Psoas muscle (tissue), 8 donors: ENCODE results near the gene TIMM17B. TPM values are rescaled to one million over a fixed set of nuclear protein-coding genes. Genes with fewer than 3 reads are reported as not detected.

Source experiments
- ATAC-seq, 4 donors: fragments of 200-7000 bp; cut with Tn5 transposase; one replicate each; pipeline ENCODE4 v1.9.1; 2020; ENCODE audit warnings: moderate library complexity in 3 of 4, mild to moderate bottlenecking in 2 of 4
- DNase-seq, 2 donors: peaks; one replicate each; pipeline ENCODE4 v3.0.0-alpha.2; 2020
- H3K27ac ChIP-seq: fragments of 200-600 bp; one replicate; pipeline ENCODE4 v1.8.0; 2022
- H3K27me3 ChIP-seq, 3 donors: fragments of 200-600 bp in 1 of 3; one replicate each; pipeline versions ENCODE4 v1.6.1 to v1.8.0; 2013 to 2022; ENCODE audit warnings: low read length in 2 of 3, mild to moderate bottlenecking in 2 of 3, moderate library complexity in 1 of 3; ENCODE audit not compliant: insufficient read depth in 3 of 3
- H3K36me3 ChIP-seq, 2 donors: fragments of 200-600 bp in 1 of 2; one replicate each; pipeline versions ENCODE4 v1.6.1 to v1.8.0; 2013 to 2022; ENCODE audit warnings: low read depth in 1 of 2, mild to moderate bottlenecking in 1 of 2, moderate library complexity in 1 of 2; ENCODE audit not compliant: insufficient read depth in 1 of 2
- H3K4me1 ChIP-seq: fragments of 200-600 bp; one replicate; pipeline ENCODE4 v1.8.0; 2022
- H3K4me3 ChIP-seq: fragments of 200-600 bp; one replicate; pipeline ENCODE4 v1.8.0; 2022; ENCODE audit warnings: mild to moderate bottlenecking
- H3K9me3 ChIP-seq: fragments of 200-600 bp; one replicate; pipeline ENCODE4 v1.8.0; 2022
- WGBS, 3 donors: extraction: QIAGEN DNeasy Blood & Tissue Kit; methylation state at CpG; one replicate each; pipeline versions ENCODE4 v1.1.6 to v1.1.7; 2013; 5-methylcytosine and 5-hydroxymethylcytosine counted together
- intact Hi-C, 2 donors: fragments of 100-400 bp; cut with DNase I; formaldehyde crosslinking; loops; one replicate each; pipeline versions ENCODE4 v1.11.0 to v1.14.2; 2022
- polyA plus RNA-seq, 3 donors: library from polyadenylated mRNA; stranded (reverse); fragments of 200-250 nt; gene quantifications; one replicate each; pipeline ENCODE4 v1.2.3, GENCODE V29; 2013
- total RNA-seq, 4 donors: library from RNA; stranded (reverse); fragmentation: NEBNext Ultra II Directional in 2 of 4; extraction: Animal tissue kit (Norgen Biotek cat#: 25700) in 2 of 4; gene quantifications; one replicate each; pipeline versions ENCODE4 v1.2.1 to v1.2.4, GENCODE V29; 2021 to 2023
- TF ChIP-seq, protein P1 (sequence below): fragments of 200-600 bp; IDR thresholded peaks from one replicate; pipeline ENCODE4 v1.8.0; 2022; ENCODE audit warnings: antibody characterized with exemption
- donor health status: healthy with polysubstance abuse.
- donor health status: DM: no; HTN: no; CAD: no; lungs with moderate emphysema.
- donor health status: Bipolar disorder and iron deficiency.
- donor health status: healthy.
- donor health status: DM: yes; HTN: yes; CAD: no.
- donor health status: DM: no; HTN: no; CAD: no.
- donor health status: DM: no; HTN: no; CAD: no.
- donor health status: DM: yes; HTN: yes; CAD: no.

Gene TIMM17B
- total and polyA plus RNA-seq, 7 donors, result 56.6 to 91.6 (median 72.3) TPM

DNA sequence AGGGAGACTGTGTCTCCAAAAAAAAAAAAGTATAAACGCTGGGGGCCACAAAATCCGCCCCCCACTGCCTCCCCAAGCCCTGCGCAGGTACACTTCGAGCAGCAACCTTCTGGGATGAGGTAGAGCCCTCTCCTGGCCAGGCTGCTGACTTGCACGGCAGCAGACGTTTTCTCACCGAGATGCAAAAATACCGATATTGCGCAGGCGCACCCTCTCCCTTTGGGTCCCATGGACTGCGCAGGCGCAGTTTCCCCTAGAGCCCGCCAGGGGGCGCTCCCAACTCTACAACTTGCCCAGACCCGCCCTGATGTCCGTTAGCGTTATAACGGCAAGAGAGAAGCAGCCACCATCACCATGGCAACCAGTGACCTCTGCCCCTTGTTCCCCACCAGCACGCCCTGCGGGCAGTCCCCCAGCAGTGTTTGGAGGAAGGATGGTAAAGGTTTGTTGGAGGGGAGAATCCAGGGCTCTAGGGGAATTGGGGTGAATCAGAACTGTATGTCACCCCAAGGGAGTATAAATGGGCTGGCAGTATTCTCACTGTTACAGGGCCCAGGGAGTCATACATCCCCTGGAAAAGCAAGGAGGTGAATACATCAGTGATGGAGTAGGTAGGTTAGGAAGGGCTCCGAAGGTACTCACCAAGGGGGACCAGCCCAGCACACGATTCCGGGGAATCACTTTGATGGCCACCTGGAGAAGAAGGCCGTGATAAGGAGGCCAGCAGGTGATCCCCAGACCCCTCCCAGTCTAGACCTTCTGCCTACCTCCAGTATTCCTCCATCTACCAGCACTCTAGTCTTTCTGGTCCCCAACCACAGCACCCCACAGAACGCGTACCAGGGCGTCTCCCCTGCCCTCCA is 19.8 kb upstream of the TIMM17B start:
- intact Hi-C loops, result loop anchor here in 1 of 2 donors (10.0 kb wide), 1 partner anchor 273 kb away; no protein-coding TSS in a partner anchor
- peak overlapping the region; percentile 33 for H3K4me3 ChIP-seq
- H3K27ac ChIP-seq, result peak overlapping the region; percentile 42
- peak; percentile 76 to 81 (median 78) for ATAC-seq
- H3K9me3 ChIP-seq, result no peaks in the 10 kb centered on the region
- peak; percentile 87 to 93 for DNase-seq
- H3K27me3 ChIP-seq, result no peaks in the 10 kb centered on the region
- TF ChIP-seq, protein P1, sequence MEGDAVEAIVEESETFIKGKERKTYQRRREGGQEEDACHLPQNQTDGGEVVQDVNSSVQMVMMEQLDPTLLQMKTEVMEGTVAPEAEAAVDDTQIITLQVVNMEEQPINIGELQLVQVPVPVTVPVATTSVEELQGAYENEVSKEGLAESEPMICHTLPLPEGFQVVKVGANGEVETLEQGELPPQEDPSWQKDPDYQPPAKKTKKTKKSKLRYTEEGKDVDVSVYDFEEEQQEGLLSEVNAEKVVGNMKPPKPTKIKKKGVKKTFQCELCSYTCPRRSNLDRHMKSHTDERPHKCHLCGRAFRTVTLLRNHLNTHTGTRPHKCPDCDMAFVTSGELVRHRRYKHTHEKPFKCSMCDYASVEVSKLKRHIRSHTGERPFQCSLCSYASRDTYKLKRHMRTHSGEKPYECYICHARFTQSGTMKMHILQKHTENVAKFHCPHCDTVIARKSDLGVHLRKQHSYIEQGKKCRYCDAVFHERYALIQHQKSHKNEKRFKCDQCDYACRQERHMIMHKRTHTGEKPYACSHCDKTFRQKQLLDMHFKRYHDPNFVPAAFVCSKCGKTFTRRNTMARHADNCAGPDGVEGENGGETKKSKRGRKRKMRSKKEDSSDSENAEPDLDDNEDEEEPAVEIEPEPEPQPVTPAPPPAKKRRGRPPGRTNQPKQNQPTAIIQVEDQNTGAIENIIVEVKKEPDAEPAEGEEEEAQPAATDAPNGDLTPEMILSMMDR, result peak; percentile 87
- no peaks in the 10 kb centered on the region for H3K4me1 ChIP-seq
- H3K36me3 ChIP-seq, result peaks cover 0 to 5% of the 10 kb centered on the region in 2 donors
- WGBS, 3 donors, result 10 to 38% (median 22%) methylated on average over 21 to 27 of the region's 27 CpGs

DNA sequence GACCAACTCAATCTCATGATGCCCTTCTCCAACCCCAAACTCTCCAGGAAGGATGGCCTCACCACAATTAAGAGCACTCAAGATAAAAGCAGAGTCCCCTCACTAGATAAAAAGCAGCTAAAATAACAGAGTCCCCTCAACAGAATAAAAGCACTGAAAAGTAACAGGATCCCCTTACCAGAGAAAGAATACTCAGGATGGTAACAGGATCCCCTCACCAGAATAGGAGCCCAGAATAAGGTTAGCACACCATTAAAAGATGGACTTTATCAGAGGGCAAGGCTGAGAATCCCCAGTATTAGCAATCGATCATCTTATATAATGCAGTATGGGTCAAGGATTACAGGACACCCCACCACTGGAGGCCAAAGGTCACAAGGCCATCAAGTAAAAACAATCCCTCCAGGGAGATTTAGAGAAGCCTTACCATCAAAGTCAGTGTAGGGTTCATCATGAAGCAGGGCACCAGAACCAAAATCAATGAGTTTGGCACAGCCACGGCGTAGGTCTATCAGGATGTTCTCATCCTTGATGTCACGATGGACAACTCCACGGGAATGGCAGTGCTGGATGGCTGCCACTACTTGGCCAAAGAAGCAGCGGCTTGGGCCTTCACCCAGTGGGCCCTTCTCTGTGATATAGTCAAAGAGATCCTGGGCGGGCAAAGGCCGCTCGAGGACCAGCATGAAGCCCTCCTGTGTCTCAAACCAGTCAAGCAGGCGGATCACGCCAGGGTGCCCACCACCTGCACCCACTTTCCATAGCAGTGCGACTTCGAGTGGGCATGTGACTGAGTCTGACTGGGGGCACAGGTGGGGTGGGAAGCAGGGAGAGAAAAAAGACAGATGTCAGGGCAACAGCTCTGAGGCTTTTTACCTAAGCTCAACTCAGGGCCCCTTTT is 17.3 kb upstream of the TIMM17B start:
- Histone ChIP-seq H3K9me3 (no peaks in the 10 kb centered on the region), H3K36me3 (no peaks in the 10 kb centered on the region), H3K4me1 (no peaks in the 10 kb centered on the region), H3K4me3 (no peak overlapping the region), H3K27ac (no peak overlapping the region), H3K27me3 (no peaks in the 10 kb centered on the region)
- TF ChIP-seq, protein P1, result no peak
- intact Hi-C loops, result loop anchor here in 1 of 2 donors (10.0 kb wide), 1 partner anchor 270 kb away; no protein-coding TSS in a partner anchor
- ATAC-seq (no peak), DNase-seq (no peak)
- WGBS, 3 donors, result 83 to 90% (median 89%) methylated on average over 13 of the region's 13 CpGs

DNA sequence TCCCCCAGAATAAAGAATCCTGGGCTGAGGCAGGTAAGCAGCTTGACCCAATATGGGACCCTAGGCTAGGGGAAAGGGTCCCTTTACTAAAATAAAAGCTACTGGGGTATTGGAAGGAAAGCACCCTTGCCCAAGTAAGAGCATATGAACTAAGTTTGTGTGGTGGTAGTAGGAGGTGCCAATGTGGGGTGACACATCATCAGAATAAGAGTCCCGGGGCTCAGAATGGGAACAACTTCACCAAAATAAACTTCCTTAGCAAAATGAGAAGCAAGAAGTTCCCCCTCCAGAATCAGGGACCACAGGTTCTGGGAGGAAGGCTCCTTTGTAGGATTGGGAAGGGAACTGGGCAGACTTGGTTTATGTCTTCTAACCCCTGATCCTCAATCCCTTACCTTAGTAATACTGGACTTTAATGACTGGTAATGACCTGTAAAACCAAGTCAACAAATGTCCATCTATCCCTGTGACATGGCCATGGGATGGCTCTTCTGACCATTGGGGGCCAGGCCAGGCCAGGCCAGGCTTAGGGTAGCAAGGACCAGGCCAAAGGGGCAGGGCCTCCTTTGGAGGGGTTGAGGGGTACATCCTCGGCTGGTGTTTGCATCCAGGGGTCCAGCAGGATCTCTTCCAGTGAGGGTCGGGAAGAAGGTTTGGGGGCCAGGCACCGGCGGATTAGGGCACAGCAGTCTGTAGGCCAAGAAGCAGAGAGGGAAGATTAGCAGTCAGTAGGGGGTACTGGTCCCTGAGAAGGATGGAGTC is 16.2 kb upstream of the TIMM17B start:
- no peak overlapping the region for H3K4me3 ChIP-seq
- DNase-seq, result no peak
- H3K27ac ChIP-seq, result no peak overlapping the region
- 83 to 85% (median 85%) methylated on average over 1 to 5 of the region's 5 CpGs for WGBS, 3 donors
- intact Hi-C loops, result loop anchor here in 1 of 2 donors (10.0 kb wide), 1 partner anchor 269 kb away; no protein-coding TSS in a partner anchor
- no peaks in the 10 kb centered on the region for H3K4me1 ChIP-seq
- TF ChIP-seq, protein P1, result no peak
- no peaks in the 10 kb centered on the region for H3K36me3 ChIP-seq
- H3K27me3 ChIP-seq, result no peaks in the 10 kb centered on the region
- H3K9me3 ChIP-seq, result no peaks in the 10 kb centered on the region
- ATAC-seq, result no peak

DNA sequence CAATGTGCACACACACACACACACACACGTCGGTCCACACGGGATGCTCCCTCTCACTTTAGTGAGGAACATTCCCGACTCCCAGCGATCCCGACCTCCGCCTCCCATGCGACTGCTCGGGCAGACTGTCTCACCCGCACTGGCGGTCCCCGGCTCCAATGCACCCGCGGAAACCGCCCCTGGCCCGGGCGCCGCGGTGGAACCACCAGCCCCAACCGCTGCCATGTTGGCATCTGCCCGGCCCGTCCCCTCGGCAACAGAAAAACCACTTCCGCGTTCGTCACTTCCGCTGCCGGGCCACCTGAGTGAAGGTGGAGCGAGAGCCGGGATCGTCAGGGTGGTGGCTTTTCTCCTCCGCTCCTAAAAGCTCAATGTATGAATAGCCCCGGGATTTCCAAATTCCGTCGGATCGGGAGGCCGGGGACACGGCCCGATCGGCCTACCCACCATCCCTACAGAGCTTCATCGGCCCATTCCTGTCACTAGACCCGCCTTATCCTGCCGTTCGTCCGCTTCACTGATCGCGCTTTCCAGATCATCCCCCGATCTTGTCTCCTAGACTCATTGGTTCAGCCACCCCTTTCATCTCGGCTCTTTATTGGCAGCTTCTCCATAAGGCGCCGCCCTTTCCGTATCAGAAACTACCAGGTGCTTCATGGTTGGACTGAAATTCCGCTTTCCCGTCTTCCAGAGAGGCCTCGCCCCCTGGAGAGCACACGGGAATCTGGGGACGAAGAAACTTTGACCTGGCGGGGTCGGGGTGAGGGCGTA is 14.0 kb upstream of the TIMM17B start, which contains the start of gene SLC35A2:
TSS of gene SLC35A2 (minus strand) at position 235 of the 771 bp plus-strand sequence. CDS start at position 225, 10 bp downstream.
- intact Hi-C loops, result loop anchor here in 1 of 2 donors (10.0 kb wide), 1 partner anchor 267 kb away; no protein-coding TSS in a partner anchor
- H3K4me3 ChIP-seq, result peak within 1 kb of the TSS; percentile 77
- ATAC-seq, result peak; percentile 87 to 95 (median 88)
- H3K4me1 ChIP-seq, result no peaks in the 10 kb centered on the region
- 1 to 25% (median 1%) methylated on average over 45 to 60 of the region's 60 CpGs for WGBS, 3 donors
- no peaks in the 10 kb centered on the region for H3K9me3 ChIP-seq
- TF ChIP-seq, protein P1, result no peak
- peak within 1 kb of the TSS; percentile 73 for H3K27ac ChIP-seq
- peak; percentile 75 to 86 for DNase-seq
- peaks cover 0 to 4% of the 10 kb centered on the region in 2 donors for H3K36me3 ChIP-seq
- no peaks in the 10 kb centered on the region for H3K27me3 ChIP-seq
